WTC11 (cell line): ENCODE results near the gene TMEM121B. TPM values are rescaled to one million over a fixed set of nuclear protein-coding genes. Genes with fewer than 3 reads are reported as not detected.

Experiments
- ATAC-seq: fragments of 200-7000 bp; cut with Tn5 transposase; 2 replicates; pipeline ENCODE4 v1.10.0; 2021; ENCODE audit warnings: mild to moderate bottlenecking, moderate library complexity
- CTCF ChIA-PET: fragments of 300-600 bp; sonication (Branson Sonifier 250); formaldehyde crosslinking; loops from one replicate; lab custom pipeline; 2021; ENCODE audit warnings: antibody characterized with exemption; lab: Charles Lee
- POLR2A ChIA-PET: fragments of 350-600 bp; sonication (Branson Sonifier 250); formaldehyde crosslinking; loops from one replicate; lab custom pipeline; 2021; ENCODE audit warnings: antibody characterized with exemption; lab: Charles Lee
- DNase-seq: peaks from one replicate; pipeline ENCODE4 v3.0.0; 2021; ENCODE audit warnings: low spot score
- H3K27ac Mint-ChIP-seq: 2 replicates; pipeline ENCODE4 v1.8.0; 2021; ENCODE audit warnings: mixed read lengths
- H3K27me3 Mint-ChIP-seq: 2 replicates; pipeline ENCODE4 v1.8.0; 2021; ENCODE audit warnings: low read depth, mild to moderate bottlenecking, moderate library complexity, mixed read lengths
- H3K36me3 Mint-ChIP-seq: 2 replicates; pipeline ENCODE4 v1.8.0; 2021; ENCODE audit warnings: mixed read lengths
- H3K4me1 Mint-ChIP-seq: 2 replicates; pipeline ENCODE4 v1.8.0; 2022; ENCODE audit warnings: mixed read lengths
- H3K4me3 Mint-ChIP-seq: 2 replicates; pipeline ENCODE4 v1.8.0; 2021; ENCODE audit warnings: mild to moderate bottlenecking, moderate library complexity, mixed read lengths
- H3K9me3 Mint-ChIP-seq: 2 replicates; pipeline ENCODE4 v1.8.0; 2021; ENCODE audit warnings: mixed read lengths
- ATF1 ChIP-seq: sonication (generic); formaldehyde crosslinking; IDR thresholded peaks from 2 replicates; pipeline ENCODE4 v1.8.1; 2023; ENCODE audit warnings: mild to moderate bottlenecking, moderate library complexity, missing genetic modification reagents
- GABPB1 ChIP-seq: sonication (generic); formaldehyde crosslinking; IDR thresholded peaks from 2 replicates; pipeline ENCODE4 v1.8.1; 2023; ENCODE audit warnings: mild to moderate bottlenecking, missing genetic modification reagents
- IRF2 ChIP-seq: sonication (generic); formaldehyde crosslinking; IDR thresholded peaks from 2 replicates; pipeline ENCODE4 v1.8.0; 2022; ENCODE audit warnings: low read depth, missing genetic modification reagents, borderline replicate concordance
- JUN ChIP-seq: sonication (generic); formaldehyde crosslinking; IDR thresholded peaks from 2 replicates; pipeline ENCODE4 v1.8.0; 2023; ENCODE audit warnings: mild to moderate bottlenecking, missing genetic modification reagents
- MXD4 ChIP-seq: fragments of 250-450 bp; sonication (Bioruptor Pico); IDR thresholded peaks from 2 replicates; pipeline ENCODE4 v1.8.0; 2021; ENCODE audit warnings: mild to moderate bottlenecking, moderate library complexity, borderline replicate concordance
- NFATC4 ChIP-seq: fragments of 250-450 bp; sonication (Bioruptor Pico); IDR thresholded peaks from 2 replicates; pipeline ENCODE4 v1.9.0; 2021; ENCODE audit warnings: mild to moderate bottlenecking
- ZNF263 ChIP-seq: sonication (generic); formaldehyde crosslinking; IDR thresholded peaks from 2 replicates; pipeline ENCODE4 v1.8.1; 2022; ENCODE audit warnings: low read depth, mild to moderate bottlenecking, moderate library complexity, missing genetic modification reagents
- ZNF281 ChIP-seq: sonication (generic); formaldehyde crosslinking; IDR thresholded peaks from 2 replicates; pipeline ENCODE4 v1.8.0; 2023; ENCODE audit warnings: mild to moderate bottlenecking, missing genetic modification reagents
- ZNF512 ChIP-seq: sonication (generic); formaldehyde crosslinking; IDR thresholded peaks from 2 replicates; pipeline ENCODE4 v1.8.1; 2022; ENCODE audit warnings: missing genetic modification reagents, borderline replicate concordance
- ZNF671 ChIP-seq: fragments of 250-450 bp; sonication (Bioruptor Pico); IDR thresholded peaks from 2 replicates; pipeline ENCODE4 v1.8.0; 2021; ENCODE audit warnings: mild to moderate bottlenecking
- total RNA-seq: library from RNA; stranded (reverse); gene quantifications from 3 replicates; pipeline ENCODE4 v1.2.3, GENCODE V29; 2021
- TF ChIP-seq, protein P1 (sequence below): sonication (generic); formaldehyde crosslinking; IDR thresholded peaks from 2 replicates; pipeline ENCODE4 v1.8.1; 2023; ENCODE audit warnings: mild to moderate bottlenecking, missing genetic modification reagents
- TF ChIP-seq, protein P2 (sequence below): fragments of 250-450 bp; sonication (Bioruptor Pico); IDR thresholded peaks from 2 replicates; pipeline ENCODE4 v2.1.2; 2022; ENCODE audit warnings: mild to moderate bottlenecking, moderate library complexity
- TF ChIP-seq, protein P3 (sequence below): sonication (generic); formaldehyde crosslinking; IDR thresholded peaks from 2 replicates; pipeline ENCODE4 v1.8.1; 2023; ENCODE audit warnings: mild to moderate bottlenecking, missing genetic modification reagents
- TF ChIP-seq, protein P4 (sequence below): sonication (generic); formaldehyde crosslinking; IDR thresholded peaks from 2 replicates; pipeline ENCODE4 v1.8.0; 2022; ENCODE audit warnings: missing genetic modification reagents

TMEM121B gene
- total RNA-seq, 1 experiment from 2014 or later = 7.5 TPM

DNA sequence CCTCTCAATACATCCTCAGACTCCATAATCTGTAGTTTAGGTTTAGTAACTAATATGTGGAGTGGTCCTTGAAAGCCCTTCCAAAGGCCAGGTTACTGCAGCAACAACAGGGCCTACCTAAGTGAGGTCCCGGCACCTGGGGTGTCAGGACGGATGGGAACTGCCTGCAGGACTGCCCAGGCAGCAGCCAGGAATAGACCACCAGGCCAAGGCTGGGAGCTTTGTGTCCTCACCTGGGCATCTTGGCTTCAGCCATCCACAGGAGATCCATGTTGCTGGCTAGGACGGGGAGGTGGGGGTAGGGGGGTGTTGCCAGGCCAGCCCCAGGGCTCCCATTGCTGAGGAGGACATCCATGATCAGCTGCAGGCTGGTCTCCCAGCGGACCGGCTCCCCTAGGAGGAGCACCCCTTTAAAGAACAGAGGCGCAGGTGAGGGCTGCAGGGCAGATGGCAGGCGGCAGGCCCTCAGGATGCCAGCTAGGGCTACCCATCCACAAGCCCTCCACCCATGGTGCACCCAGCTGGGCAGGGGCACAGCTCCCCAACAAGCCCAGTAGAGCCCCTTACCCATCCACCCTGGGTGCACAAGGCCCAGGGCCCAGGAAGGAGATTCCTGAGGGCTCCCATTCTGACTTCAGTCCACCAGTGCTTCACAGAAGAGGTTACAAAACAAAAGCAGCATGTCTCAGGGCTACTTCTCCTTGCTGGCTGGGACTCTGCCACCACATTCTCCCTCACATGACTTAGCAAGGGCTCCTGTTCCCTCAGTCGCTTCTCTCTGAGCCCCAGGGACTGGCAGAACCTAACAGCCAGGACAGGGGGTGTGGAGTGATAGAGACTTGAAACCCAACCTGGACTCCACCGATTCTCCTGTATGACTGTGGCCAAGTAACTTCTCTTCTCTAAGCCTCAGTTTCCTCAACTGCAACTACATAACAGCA is 19.9 kb upstream of the TMEM121B start (continued):
- TF ChIP-seq ZNF281 (CRISPR knock-in tag) (no peak), MXD4 (CRISPR knock-in tag) (no peak), JUN (CRISPR knock-in tag) (no peak), ZNF263 (CRISPR knock-in tag) (no peak)
- TF ChIP-seq, protein P1, sequence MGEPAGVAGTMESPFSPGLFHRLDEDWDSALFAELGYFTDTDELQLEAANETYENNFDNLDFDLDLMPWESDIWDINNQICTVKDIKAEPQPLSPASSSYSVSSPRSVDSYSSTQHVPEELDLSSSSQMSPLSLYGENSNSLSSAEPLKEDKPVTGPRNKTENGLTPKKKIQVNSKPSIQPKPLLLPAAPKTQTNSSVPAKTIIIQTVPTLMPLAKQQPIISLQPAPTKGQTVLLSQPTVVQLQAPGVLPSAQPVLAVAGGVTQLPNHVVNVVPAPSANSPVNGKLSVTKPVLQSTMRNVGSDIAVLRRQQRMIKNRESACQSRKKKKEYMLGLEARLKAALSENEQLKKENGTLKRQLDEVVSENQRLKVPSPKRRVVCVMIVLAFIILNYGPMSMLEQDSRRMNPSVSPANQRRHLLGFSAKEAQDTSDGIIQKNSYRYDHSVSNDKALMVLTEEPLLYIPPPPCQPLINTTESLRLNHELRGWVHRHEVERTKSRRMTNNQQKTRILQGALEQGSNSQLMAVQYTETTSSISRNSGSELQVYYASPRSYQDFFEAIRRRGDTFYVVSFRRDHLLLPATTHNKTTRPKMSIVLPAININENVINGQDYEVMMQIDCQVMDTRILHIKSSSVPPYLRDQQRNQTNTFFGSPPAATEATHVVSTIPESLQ = no peak
- TF ChIP-seq, protein P2, sequence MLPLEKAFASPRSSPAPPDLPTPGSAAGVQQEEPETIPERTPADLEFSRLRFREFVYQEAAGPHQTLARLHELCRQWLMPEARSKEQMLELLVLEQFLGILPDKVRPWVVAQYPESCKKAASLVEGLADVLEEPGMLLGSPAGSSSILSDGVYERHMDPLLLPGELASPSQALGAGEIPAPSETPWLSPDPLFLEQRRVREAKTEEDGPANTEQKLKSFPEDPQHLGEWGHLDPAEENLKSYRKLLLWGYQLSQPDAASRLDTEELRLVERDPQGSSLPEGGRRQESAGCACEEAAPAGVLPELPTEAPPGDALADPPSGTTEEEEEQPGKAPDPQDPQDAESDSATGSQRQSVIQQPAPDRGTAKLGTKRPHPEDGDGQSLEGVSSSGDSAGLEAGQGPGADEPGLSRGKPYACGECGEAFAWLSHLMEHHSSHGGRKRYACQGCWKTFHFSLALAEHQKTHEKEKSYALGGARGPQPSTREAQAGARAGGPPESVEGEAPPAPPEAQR = no peak

- POLR2A ChIA-PET = no interaction called here
- no peak for TF ChIP-seq ZNF671 (CRISPR knock-in tag)
- TF ChIP-seq ATF1 = no peak
- TF ChIP-seq ZNF512 (CRISPR knock-in tag) = no peak
- no peak for TF ChIP-seq NFATC4 (CRISPR knock-in tag)
- no peak for TF ChIP-seq IRF2 (CRISPR knock-in tag)
- DNase-seq = no peak
- H3K36me3 Mint-ChIP-seq = peaks cover 56% of the 10 kb centered on the region
- no peak overlapping the region for H3K4me3 Mint-ChIP-seq
- no peak overlapping the region for H3K27ac Mint-ChIP-seq
- H3K4me1 Mint-ChIP-seq = 0 out of 2 replicates have a peak, but pooled peaks cover 2% of the 10 kb centered on the region
- no peak for ATAC-seq
- H3K27me3 Mint-ChIP-seq = no peaks in the 10 kb centered on the region
- CTCF ChIA-PET = interaction anchor here (0.7 kb wide), 1 partner anchor 25 kb away, joined by 5 read pairs; no protein-coding TSS in a partner anchor
- H3K9me3 Mint-ChIP-seq = no peaks in the 10 kb centered on the region
These were observed 18.9 kb upstream of the TMEM121B start for GRCh38 chr22:17140022-17140421.

GRCh38 chr22:17138513-17138912 is 17.4 kb upstream of the TMEM121B start:
- ATAC-seq = no peak
- H3K4me3 Mint-ChIP-seq = no peak overlapping the region
- ChIA-PET POLR2A (no interaction called here), CTCF (interaction anchor here (0.6 to 1.5 kb wide), 3 partner anchors 19 to 137 kb away, joined by 3 to 7 read pairs (median 4); no protein-coding TSS in a partner anchor)
- no peaks in the 10 kb centered on the region for H3K9me3 Mint-ChIP-seq
- no peak for DNase-seq
- H3K36me3 Mint-ChIP-seq = peaks cover 48% of the 10 kb centered on the region
- no peaks in the 10 kb centered on the region for H3K27me3 Mint-ChIP-seq
- 0 out of 2 replicates have a peak, but pooled peaks cover 2% of the 10 kb centered on the region for H3K4me1 Mint-ChIP-seq
- H3K27ac Mint-ChIP-seq = peak overlapping the region; percentile 94; the same call in 1 of the 2 replicates
- TF ChIP-seq, protein P3, sequence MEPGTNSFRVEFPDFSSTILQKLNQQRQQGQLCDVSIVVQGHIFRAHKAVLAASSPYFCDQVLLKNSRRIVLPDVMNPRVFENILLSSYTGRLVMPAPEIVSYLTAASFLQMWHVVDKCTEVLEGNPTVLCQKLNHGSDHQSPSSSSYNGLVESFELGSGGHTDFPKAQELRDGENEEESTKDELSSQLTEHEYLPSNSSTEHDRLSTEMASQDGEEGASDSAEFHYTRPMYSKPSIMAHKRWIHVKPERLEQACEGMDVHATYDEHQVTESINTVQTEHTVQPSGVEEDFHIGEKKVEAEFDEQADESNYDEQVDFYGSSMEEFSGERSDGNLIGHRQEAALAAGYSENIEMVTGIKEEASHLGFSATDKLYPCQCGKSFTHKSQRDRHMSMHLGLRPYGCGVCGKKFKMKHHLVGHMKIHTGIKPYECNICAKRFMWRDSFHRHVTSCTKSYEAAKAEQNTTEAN (CRISPR knock-in tag) = no peak
- TF ChIP-seq GABPB1 (CRISPR knock-in tag) = no peak
- TF ChIP-seq, protein P4, sequence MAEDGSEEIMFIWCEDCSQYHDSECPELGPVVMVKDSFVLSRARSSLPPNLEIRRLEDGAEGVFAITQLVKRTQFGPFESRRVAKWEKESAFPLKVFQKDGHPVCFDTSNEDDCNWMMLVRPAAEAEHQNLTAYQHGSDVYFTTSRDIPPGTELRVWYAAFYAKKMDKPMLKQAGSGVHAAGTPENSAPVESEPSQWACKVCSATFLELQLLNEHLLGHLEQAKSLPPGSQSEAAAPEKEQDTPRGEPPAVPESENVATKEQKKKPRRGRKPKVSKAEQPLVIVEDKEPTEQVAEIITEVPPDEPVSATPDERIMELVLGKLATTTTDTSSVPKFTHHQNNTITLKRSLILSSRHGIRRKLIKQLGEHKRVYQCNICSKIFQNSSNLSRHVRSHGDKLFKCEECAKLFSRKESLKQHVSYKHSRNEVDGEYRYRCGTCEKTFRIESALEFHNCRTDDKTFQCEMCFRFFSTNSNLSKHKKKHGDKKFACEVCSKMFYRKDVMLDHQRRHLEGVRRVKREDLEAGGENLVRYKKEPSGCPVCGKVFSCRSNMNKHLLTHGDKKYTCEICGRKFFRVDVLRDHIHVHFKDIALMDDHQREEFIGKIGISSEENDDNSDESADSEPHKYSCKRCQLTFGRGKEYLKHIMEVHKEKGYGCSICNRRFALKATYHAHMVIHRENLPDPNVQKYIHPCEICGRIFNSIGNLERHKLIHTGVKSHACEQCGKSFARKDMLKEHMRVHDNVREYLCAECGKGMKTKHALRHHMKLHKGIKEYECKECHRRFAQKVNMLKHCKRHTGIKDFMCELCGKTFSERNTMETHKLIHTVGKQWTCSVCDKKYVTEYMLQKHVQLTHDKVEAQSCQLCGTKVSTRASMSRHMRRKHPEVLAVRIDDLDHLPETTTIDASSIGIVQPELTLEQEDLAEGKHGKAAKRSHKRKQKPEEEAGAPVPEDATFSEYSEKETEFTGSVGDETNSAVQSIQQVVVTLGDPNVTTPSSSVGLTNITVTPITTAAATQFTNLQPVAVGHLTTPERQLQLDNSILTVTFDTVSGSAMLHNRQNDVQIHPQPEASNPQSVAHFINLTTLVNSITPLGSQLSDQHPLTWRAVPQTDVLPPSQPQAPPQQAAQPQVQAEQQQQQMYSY = no peak
- TF ChIP-seq, all 79 proteins: peak for 0
